Ovary (tissue), 3 donors: ENCODE measurements around the gene NBEAL2.

Experiments used
- CTCF ChIP-seq, 3 donors: fragments of 450-650 bp in 2 of 3; fragments of 200-600 bp in 1 of 3; IDR thresholded peaks; one replicate each; pipeline versions ENCODE4 v1.5.1 to v1.8.0; 2016 to 2022; ENCODE audit warnings: antibody characterized with exemption in 3 of 3, mild to moderate bottlenecking in 1 of 3
- POLR2A ChIP-seq: fragments of 450-650 bp; IDR thresholded peaks from one replicate; pipeline ENCODE4 v1.6.1; 2017; ENCODE audit warnings: antibody characterized with exemption, mild to moderate bottlenecking, moderate library complexity
- donor health status: DM: no; HTN: no; CAD: no.

- no peak for TF ChIP-seq POLR2A
- TF ChIP-seq CTCF (IDR thresholded peaks at IDR 0.05) = no peak
Measured at GRCh38 chr3:46930945-46931403, 48.5 kb upstream of the NBEAL2 start.
